Heart right ventricle (tissue), 16 donors: ENCODE results near the gene CFAP70. TPM values are rescaled to one million over a fixed set of nuclear protein-coding genes. Genes with fewer than 3 reads are reported as not detected.
A peak's percentile ranks its signal among the peaks of the same experiment; 100 is the strongest.

Experiments
- ATAC-seq, 8 donors: fragments of 200-7000 bp; cut with Tn5 transposase; one replicate each; pipeline ENCODE4 v1.9.1; 2020; ENCODE audit warnings: mild to moderate bottlenecking in 8 of 8, moderate library complexity in 8 of 8, moderate number of reproducible peaks in 1 of 8
- DNase-seq, 2 donors: peaks; one replicate each; pipeline ENCODE4 v3.0.0-alpha.2; 2020
- H3K27ac ChIP-seq, 10 donors: fragments of 200-600 bp; sonication (generic) in 2 of 10; one replicate each; pipeline versions ENCODE4 v1.5.0 to v1.8.0; 2020 to 2022; ENCODE audit warnings: mild to moderate bottlenecking in 3 of 10
- H3K27me3 ChIP-seq, 7 donors: fragments of 200-600 bp; one replicate each; pipeline ENCODE4 v1.8.0; 2021 to 2022; ENCODE audit warnings: mild to moderate bottlenecking in 2 of 7
- H3K36me3 ChIP-seq, 9 donors: fragments of 200-600 bp; sonication (generic) in 1 of 9; one replicate each; pipeline versions ENCODE4 v1.5.0 to v1.8.0; 2020 to 2022; ENCODE audit warnings: mild to moderate bottlenecking in 2 of 9
- H3K4me1 ChIP-seq, 9 donors: fragments of 200-600 bp; sonication (generic) in 1 of 9; one replicate each; pipeline versions ENCODE4 v1.5.0 to v1.8.0; 2020 to 2022; ENCODE audit warnings: mild to moderate bottlenecking in 4 of 9
- H3K4me3 ChIP-seq, 10 donors: fragments of 200-600 bp; sonication (generic) in 2 of 10; one replicate each; pipeline versions ENCODE4 v1.5.0 to v1.8.0; 2020 to 2022; ENCODE audit warnings: mild to moderate bottlenecking in 7 of 10, moderate library complexity in 2 of 10
- H3K9me3 ChIP-seq, 11 donors: fragments of 200-600 bp in 10 of 11; sonication (generic) in 2 of 11; one replicate each; pipeline versions ENCODE4 v1.5.0 to v1.8.0; 2013 to 2022; ENCODE audit warnings: mild to moderate bottlenecking in 2 of 11, control low read depth in 1 of 11, moderate library complexity in 1 of 11
- WGBS, 2 donors: extraction: QIAGEN DNeasy Blood & Tissue Kit; methylation state at CpG; one replicate each; pipeline ENCODE4 v1.1.7; 2013; ENCODE audit warnings: inconsistent platforms in 1 of 2; 5-methylcytosine and 5-hydroxymethylcytosine counted together
- intact Hi-C, 10 donors: fragments of 100-400 bp; cut with DNase I; formaldehyde crosslinking; loops; one replicate each; pipeline versions ENCODE4 v1.11.1 to v1.14.2; 2022
- polyA plus RNA-seq, 2 donors: library from polyadenylated mRNA; stranded (reverse); fragments of 200-250 nt; gene quantifications; one replicate each; pipeline ENCODE4 v1.2.3, GENCODE V29; 2013
- total RNA-seq, 10 donors: library from RNA; stranded (reverse); fragmentation: NEBNext Ultra II Directional in 3 of 10; extraction: Animal tissue kit (Norgen Biotek cat#: 25700) in 3 of 10; gene quantifications; one replicate each; pipeline versions ENCODE4 v1.2.1 to v1.2.4, GENCODE V29; 2021 to 2023
- TF ChIP-seq, protein P1 (sequence below), 9 donors: fragments of 200-600 bp; sonication (generic) in 2 of 9; IDR thresholded peaks; one replicate each; pipeline versions ENCODE4 v1.5.0 to v1.8.0; 2021 to 2022; ENCODE audit warnings: antibody characterized with exemption in 9 of 9, mild to moderate bottlenecking in 5 of 9, moderate library complexity in 1 of 9
- donor health status: Arrhythmogenic right ventricular cardiomyopathy.
- donor health status: ischemic (EF 13 %, LVEDD 7.1; RV severe dilation, severe dysfunction).
- donor health status: healthy with polysubstance abuse.
- donor health status: DM: no; HTN: yes; CAD: no.
- donor health status: DM: no; HTN: no; CAD: no.
- donor health status: ischemic (EF 25% LVEDD 6.9; RV normal size, moderate dysfunction).
- donor health status: ischemic (EF 25% LVEDD 5.7; RV mildly dilated, moderate dysfunction).
- donor health status: healthy.
- donor health status: DM: yes; HTN: yes; CAD: no.
- donor health status: Ischemic cardiomyopathy.
- donor health status: ischemic (EF 35%, LVEDD 5.7; RV mildly dilated, moderate dysfunction).
- donor health status: nonischemic (EF 11% LVEDD 7.7; RV severe dilation, severe dysfunction).
- donor health status: DM: yes; HTN: yes; CAD: no.
- donor health status: PGD.
- donor health status: ischemic (EF 29% LVEDD 5.4; RV normal size, mild dysfunction).
- donor health status: nonischemic (EF 23%, LVEDD 6.1; RV moderate dilation, normal function).

Gene CFAP70
- total and polyA plus RNA-seq, 12 donors, result 0.25 to 5.4 (median 1.9) TPM

DNA sequence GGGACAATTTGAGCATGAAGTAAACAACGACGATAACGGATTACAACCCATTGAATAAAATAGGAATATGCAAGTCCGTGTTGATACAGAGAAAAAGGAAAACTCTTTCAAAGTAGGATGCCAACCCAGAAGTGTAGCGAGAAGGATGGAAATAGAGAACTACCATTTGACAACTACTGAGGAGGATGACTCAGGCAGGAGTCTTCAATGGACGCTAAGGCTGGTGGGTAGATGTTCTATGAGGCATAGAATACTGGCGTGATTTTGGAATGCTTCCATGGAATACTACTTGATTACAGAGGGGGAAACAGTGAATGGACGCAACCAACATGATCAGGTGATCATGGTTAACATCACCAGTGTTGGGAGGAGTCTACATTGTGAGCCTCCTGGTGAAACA, 828 bp upstream of the CFAP70 start:
- ATAC-seq (no peak), DNase-seq (no peak)
- Histone ChIP-seq H3K4me3 (peak overlapping the region in 2 of 10 donors; percentile 81 to 84), H3K27ac (no peak overlapping the region), H3K27me3 (no peaks in the 10 kb centered on the region), H3K9me3 (peaks cover 0 to 10% (median 0%) of the 10 kb centered on the region in 11 donors), H3K36me3 (peaks cover 0 to 13% (median 2%) of the 10 kb centered on the region in 9 donors), H3K4me1 (peaks cover 0 to 18% (median 11%) of the 10 kb centered on the region in 9 donors)
- intact Hi-C loops, result loop anchor here in 1 of 10 donors (5.0 kb wide), 1 partner anchor 107 kb away; the partner anchor contains the start of gene MRPS16
- TF ChIP-seq, protein P1, sequence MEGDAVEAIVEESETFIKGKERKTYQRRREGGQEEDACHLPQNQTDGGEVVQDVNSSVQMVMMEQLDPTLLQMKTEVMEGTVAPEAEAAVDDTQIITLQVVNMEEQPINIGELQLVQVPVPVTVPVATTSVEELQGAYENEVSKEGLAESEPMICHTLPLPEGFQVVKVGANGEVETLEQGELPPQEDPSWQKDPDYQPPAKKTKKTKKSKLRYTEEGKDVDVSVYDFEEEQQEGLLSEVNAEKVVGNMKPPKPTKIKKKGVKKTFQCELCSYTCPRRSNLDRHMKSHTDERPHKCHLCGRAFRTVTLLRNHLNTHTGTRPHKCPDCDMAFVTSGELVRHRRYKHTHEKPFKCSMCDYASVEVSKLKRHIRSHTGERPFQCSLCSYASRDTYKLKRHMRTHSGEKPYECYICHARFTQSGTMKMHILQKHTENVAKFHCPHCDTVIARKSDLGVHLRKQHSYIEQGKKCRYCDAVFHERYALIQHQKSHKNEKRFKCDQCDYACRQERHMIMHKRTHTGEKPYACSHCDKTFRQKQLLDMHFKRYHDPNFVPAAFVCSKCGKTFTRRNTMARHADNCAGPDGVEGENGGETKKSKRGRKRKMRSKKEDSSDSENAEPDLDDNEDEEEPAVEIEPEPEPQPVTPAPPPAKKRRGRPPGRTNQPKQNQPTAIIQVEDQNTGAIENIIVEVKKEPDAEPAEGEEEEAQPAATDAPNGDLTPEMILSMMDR (IDR thresholded peaks at IDR 0.05), result no peak
- WGBS, 2 donors, result 72 to 81% methylated on average over 8 of the region's 8 CpGs

DNA sequence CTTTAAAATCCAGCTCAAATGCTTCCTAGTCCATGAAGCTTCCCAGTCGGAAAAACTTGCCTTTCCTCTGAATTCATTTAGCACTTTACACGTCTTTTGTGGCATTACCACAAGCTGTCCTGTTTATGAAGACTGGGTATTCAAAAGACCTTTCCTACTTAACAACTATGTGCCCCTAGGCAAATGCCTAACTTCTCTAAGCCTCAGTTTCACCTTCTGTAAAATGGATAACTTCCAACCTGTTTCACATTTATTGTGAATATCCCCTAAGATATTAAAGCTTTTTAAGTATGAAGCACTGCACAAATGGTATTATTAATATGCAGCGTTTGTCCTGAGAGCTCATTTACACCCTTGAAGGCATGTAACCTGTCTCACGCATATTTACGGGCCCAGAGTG, 843 bp downstream of the CFAP70 start:
- Histone ChIP-seq H3K4me1 (peaks cover 0 to 18% (median 11%) of the 10 kb centered on the region in 9 donors), H3K9me3 (peaks cover 0 to 10% (median 0%) of the 10 kb centered on the region in 11 donors), H3K27me3 (no peaks in the 10 kb centered on the region), H3K4me3 (peak overlapping the region in 9 of 10 donors; percentile 62 to 84 (median 73)), H3K36me3 (no peaks in the 10 kb centered on the region), H3K27ac (peak overlapping the region in 4 of 10 donors; percentile 54 to 81 (median 68))
- intact Hi-C loops, result loop anchor here in 1 of 10 donors (5.0 kb wide), 1 partner anchor 106 kb away; the partner anchor contains the start of gene MRPS16
- DNase-seq (no peak), ATAC-seq (no peak)
- 43 to 45% methylated on average over 5 of the region's 5 CpGs for WGBS, 2 donors
- TF ChIP-seq, protein P1 (IDR thresholded peaks at IDR 0.05), result no peak

DNA sequence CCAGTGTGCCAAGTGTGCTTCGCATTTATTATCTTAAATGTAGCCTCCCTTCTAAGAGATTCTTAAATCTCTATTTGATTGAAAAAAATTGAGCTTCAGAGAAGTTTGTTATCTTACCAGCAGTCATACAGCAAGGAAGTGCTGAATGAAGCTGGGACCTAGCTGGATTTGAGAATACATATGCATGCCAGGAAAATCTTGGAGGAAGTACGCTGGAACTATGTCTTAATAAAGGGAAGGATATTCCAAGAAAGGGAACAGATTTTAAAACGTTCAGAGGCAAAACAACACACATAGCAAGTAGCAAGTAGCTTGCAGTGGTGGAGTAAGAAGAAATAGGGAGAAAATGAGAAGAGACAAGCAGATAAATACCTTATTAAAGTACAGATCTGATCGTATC, 1.5 kb downstream of the CFAP70 start:
- TF ChIP-seq, protein P1 (IDR thresholded peaks at IDR 0.05), result no peak
- no peak overlapping the region for H3K4me3 ChIP-seq
- H3K27me3 ChIP-seq, result no peaks in the 10 kb centered on the region
- H3K27ac ChIP-seq, result no peak overlapping the region
- H3K36me3 ChIP-seq, result no peaks in the 10 kb centered on the region
- H3K9me3 ChIP-seq, result peaks cover 0 to 7% (median 0%) of the 10 kb centered on the region in 11 donors
- ATAC-seq (no peak), DNase-seq (no peak)
- 48 to 52% methylated on average over 4 of the region's 4 CpGs for WGBS, 2 donors
- intact Hi-C loops, result loop anchor here in 1 of 10 donors (5.0 kb wide), 1 partner anchor 105 kb away; the partner anchor contains the start of gene MRPS16
- H3K4me1 ChIP-seq, result peaks cover 0 to 18% (median 11%) of the 10 kb centered on the region in 9 donors

- Histone ChIP-seq H3K27me3 (no peaks in the 10 kb centered on the region), H3K27ac (no peak overlapping the region), H3K4me1 (no peaks in the 10 kb centered on the region), H3K4me3 (no peak overlapping the region), H3K9me3 (no peaks in the 10 kb centered on the region), H3K36me3 (peaks cover 0 to 22% (median 0%) of the 10 kb centered on the region in 9 donors)
- TF ChIP-seq, protein P1 (IDR thresholded peaks at IDR 0.05), result no peak
- ATAC-seq (no peak), DNase-seq (no peak)
- 96 to 97% methylated on average over 1 of the region's 1 CpG for WGBS, 2 donors
- intact Hi-C loops, result no loop called here
Measured at GRCh38 chr10:73344269-73344668, 14.4 kb downstream of the CFAP70 start.
